C4-2B (cell line): ENCODE data around the gene ARFGAP1.

Source experiments
- CTCF ChIP-seq: fragments of 450-650 bp; conservative IDR thresholded peaks from 2 replicates; pipeline ENCODE4 v1.5.1; 2017; ENCODE audit warnings: mild to moderate bottlenecking
- ZFX ChIP-seq: fragments of 450-650 bp; IDR thresholded peaks from 2 replicates; pipeline ENCODE4 v1.6.1; 2017

- TF ChIP-seq CTCF (no peak), ZFX (no peak)
Observed at GRCh38 chr20:63260521-63260920, 12.1 kb upstream of the ARFGAP1 start.
